ENCODE measurements around the gene RC3H2.

The RC3H2 gene

DNA sequence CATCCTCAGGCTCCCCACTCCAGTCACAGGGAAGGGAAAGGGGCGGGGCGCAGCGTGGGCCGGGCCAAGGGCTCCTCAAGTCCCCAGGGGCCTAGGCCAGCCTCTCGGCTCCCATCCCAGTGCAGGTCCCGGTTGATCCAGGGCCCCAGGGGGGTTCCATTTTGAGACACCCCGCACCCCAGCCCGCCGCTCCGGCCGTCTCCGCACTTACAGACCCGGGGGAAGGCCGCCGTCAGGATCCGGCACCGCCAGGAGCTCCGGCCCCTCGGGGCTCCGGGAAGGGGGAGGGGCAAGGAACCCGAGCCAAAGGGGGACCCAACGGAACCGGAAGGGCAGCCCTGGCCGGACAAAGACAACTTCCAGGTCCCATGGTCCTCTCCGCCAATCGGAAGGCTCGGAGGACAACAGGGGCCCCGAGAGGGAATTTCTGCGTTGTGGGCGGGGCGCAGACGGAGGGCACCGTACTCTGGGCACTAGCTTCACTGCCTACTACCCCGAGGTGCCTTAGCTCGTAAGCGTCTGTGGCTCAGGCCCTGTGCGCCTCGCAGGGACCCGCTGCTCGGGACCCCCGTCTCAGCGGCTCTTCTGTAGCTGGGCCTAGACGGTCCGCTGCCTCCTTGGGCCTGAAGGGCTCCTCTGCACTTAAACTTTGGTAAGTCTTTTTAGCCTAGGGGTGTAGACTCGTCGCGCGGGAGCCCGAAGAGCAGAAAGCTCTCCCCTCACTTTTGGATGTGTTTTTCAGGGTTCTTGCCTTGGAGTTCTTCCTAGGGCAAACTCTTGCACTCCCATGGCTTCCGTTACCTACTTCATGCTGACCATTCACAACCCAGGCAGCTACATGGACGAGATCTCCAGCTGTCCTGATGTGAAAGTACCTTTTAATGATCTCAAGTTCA, 26.3 kb upstream of the RC3H2 start, which contains the start of gene ZBTB26:
Gene ZBTB26, minus strand, starts transcription at position 287 of the 896 bp plus-strand sequence. CDS start 11,578 bp downstream, outside the sequence.
- TF ChIP-seq ZFP3 (CRISPR knock-in tag; IDR thresholded peaks at IDR 0.05), result peak; percentile 45; the same call in 1 of the 2 replicates
- TF ChIP-seq TOX (CRISPR knock-in tag; IDR thresholded peaks at IDR 0.05; ENCODE audit: borderline replicate concordance), result no peak
- TF ChIP-seq, protein P1, sequence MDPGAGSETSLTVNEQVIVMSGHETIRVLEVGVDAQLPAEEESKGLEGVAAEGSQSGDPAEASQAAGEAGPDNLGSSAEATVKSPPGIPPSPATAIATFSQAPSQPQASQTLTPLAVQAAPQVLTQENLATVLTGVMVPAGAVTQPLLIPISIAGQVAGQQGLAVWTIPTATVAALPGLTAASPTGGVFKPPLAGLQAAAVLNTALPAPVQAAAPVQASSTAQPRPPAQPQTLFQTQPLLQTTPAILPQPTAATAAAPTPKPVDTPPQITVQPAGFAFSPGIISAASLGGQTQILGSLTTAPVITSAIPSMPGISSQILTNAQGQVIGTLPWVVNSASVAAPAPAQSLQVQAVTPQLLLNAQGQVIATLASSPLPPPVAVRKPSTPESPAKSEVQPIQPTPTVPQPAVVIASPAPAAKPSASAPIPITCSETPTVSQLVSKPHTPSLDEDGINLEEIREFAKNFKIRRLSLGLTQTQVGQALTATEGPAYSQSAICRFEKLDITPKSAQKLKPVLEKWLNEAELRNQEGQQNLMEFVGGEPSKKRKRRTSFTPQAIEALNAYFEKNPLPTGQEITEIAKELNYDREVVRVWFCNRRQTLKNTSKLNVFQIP (CRISPR knock-in tag; IDR thresholded peaks at IDR 0.05; ENCODE audit: borderline replicate concordance, low read depth), result 0 out of 2 replicates have a peak, but pooled peaks have one; percentile 9
- TF ChIP-seq ESRRG (CRISPR knock-in tag; IDR thresholded peaks at IDR 0.05), result no peak
- no peak for TF ChIP-seq ZC3H10 (CRISPR knock-in tag; IDR thresholded peaks at IDR 0.05)
- no peak for TF ChIP-seq ARNTL (CRISPR knock-in tag; IDR thresholded peaks at IDR 0.05; ENCODE audit: borderline replicate concordance, low read depth)
- TF ChIP-seq ZNF565 (CRISPR knock-in tag; conservative IDR thresholded peaks at IDR 0.05; ENCODE audit: low read depth), result no peak
- no peak for TF ChIP-seq CSDC2 (CRISPR knock-in tag; IDR thresholded peaks at IDR 0.05)
- TF ChIP-seq ZNF70 (CRISPR knock-in tag; IDR thresholded peaks at IDR 0.05), result no peak
- TF ChIP-seq, protein P2, sequence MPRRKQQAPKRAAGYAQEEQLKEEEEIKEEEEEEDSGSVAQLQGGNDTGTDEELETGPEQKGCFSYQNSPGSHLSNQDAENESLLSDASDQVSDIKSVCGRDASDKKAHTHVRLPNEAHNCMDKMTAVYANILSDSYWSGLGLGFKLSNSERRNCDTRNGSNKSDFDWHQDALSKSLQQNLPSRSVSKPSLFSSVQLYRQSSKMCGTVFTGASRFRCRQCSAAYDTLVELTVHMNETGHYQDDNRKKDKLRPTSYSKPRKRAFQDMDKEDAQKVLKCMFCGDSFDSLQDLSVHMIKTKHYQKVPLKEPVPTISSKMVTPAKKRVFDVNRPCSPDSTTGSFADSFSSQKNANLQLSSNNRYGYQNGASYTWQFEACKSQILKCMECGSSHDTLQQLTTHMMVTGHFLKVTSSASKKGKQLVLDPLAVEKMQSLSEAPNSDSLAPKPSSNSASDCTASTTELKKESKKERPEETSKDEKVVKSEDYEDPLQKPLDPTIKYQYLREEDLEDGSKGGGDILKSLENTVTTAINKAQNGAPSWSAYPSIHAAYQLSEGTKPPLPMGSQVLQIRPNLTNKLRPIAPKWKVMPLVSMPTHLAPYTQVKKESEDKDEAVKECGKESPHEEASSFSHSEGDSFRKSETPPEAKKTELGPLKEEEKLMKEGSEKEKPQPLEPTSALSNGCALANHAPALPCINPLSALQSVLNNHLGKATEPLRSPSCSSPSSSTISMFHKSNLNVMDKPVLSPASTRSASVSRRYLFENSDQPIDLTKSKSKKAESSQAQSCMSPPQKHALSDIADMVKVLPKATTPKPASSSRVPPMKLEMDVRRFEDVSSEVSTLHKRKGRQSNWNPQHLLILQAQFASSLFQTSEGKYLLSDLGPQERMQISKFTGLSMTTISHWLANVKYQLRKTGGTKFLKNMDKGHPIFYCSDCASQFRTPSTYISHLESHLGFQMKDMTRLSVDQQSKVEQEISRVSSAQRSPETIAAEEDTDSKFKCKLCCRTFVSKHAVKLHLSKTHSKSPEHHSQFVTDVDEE (CRISPR knock-in tag; IDR thresholded peaks at IDR 0.05), result no peak
- no peak for TF ChIP-seq GLIS3 (CRISPR knock-in tag; IDR thresholded peaks at IDR 0.05)
- TF ChIP-seq SNAI2 (CRISPR knock-in tag; IDR thresholded peaks at IDR 0.05), result no peak
- no peak for TF ChIP-seq TCF4 (CRISPR knock-in tag; IDR thresholded peaks at IDR 0.05; ENCODE audit: borderline replicate concordance)
- no peak for TF ChIP-seq ZFP30 (CRISPR knock-in tag; IDR thresholded peaks at IDR 0.05)
- TF ChIP-seq ISL1 (CRISPR knock-in tag; IDR thresholded peaks at IDR 0.05), result no peak
- TF ChIP-seq, protein P3, sequence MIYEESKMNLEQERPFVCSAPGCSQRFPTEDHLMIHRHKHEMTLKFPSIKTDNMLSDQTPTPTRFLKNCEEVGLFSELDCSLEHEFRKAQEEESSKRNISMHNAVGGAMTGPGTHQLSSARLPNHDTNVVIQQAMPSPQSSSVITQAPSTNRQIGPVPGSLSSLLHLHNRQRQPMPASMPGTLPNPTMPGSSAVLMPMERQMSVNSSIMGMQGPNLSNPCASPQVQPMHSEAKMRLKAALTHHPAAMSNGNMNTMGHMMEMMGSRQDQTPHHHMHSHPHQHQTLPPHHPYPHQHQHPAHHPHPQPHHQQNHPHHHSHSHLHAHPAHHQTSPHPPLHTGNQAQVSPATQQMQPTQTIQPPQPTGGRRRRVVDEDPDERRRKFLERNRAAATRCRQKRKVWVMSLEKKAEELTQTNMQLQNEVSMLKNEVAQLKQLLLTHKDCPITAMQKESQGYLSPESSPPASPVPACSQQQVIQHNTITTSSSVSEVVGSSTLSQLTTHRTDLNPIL (CRISPR knock-in tag; IDR thresholded peaks at IDR 0.05; ENCODE audit: low read depth), result no peak
- TF ChIP-seq, protein P4, sequence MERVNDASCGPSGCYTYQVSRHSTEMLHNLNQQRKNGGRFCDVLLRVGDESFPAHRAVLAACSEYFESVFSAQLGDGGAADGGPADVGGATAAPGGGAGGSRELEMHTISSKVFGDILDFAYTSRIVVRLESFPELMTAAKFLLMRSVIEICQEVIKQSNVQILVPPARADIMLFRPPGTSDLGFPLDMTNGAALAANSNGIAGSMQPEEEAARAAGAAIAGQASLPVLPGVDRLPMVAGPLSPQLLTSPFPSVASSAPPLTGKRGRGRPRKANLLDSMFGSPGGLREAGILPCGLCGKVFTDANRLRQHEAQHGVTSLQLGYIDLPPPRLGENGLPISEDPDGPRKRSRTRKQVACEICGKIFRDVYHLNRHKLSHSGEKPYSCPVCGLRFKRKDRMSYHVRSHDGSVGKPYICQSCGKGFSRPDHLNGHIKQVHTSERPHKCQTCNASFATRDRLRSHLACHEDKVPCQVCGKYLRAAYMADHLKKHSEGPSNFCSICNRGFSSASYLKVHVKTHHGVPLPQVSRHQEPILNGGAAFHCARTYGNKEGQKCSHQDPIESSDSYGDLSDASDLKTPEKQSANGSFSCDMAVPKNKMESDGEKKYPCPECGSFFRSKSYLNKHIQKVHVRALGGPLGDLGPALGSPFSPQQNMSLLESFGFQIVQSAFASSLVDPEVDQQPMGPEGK (CRISPR knock-in tag; IDR thresholded peaks at IDR 0.05; ENCODE audit: borderline replicate concordance), result no peak
- no peak for TF ChIP-seq PPARA (CRISPR knock-in tag; IDR thresholded peaks at IDR 0.05; ENCODE audit: borderline replicate concordance)
- 0 out of 2 replicates have a peak, but pooled peaks have one; percentile 17 for TF ChIP-seq ZNF8 (CRISPR knock-in tag; IDR thresholded peaks at IDR 0.05)
- TF ChIP-seq BACH2 (CRISPR knock-in tag; IDR thresholded peaks at IDR 0.05; ENCODE audit: borderline replicate concordance), result no peak
- ATAC-seq, result peak; percentile 99

DNA sequence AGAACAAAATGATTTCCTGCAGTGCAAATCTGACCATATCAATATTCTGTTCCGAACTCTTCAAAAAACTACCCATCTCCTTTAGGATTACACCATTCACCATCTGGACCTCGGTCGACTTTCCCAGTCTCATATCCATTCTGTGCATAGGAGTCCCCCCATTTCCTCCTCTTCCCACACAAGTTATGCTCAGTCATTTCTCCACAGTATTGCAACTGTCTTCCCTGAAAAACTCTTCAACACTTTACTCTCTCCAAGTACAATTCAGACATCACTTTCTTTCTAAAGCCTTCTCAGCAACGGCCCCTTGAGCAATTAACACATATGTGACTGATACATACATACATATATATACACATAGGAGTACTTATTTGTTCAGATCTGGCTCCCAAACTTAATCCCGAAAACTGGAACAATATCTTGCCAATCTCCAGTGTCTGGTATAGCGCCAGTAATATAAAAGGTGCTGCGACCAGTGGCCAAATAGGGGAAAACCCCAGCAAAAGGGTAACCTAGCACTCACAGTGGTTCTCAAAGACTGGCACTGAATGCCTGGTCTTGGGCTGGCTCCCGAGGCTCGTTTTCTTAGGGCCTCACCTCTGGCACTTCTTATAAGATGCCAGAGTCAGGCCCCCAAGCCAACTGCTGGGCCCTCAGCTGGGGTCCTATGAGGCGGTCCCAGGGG, 25.5 kb upstream of the RC3H2 start:
- ATAC-seq, result no peak

More for the DNA sequence above, 25.5 kb upstream of the RC3H2 start:
- TF ChIP-seq OSR1 (CRISPR knock-in tag; IDR thresholded peaks at IDR 0.05), result no peak
- TF ChIP-seq, protein P2 (CRISPR knock-in tag; IDR thresholded peaks at IDR 0.05), result no peak
- no peak for TF ChIP-seq ZFP30 (CRISPR knock-in tag; IDR thresholded peaks at IDR 0.05)
- no peak for TF ChIP-seq CSDC2 (CRISPR knock-in tag; IDR thresholded peaks at IDR 0.05)
- TF ChIP-seq, protein P1 (CRISPR knock-in tag; IDR thresholded peaks at IDR 0.05; ENCODE audit: borderline replicate concordance, low read depth), result no peak
- TF ChIP-seq GLIS3 (CRISPR knock-in tag; IDR thresholded peaks at IDR 0.05), result no peak

Data from SK-N-SH treated with all-trans-retinoic acid at 6 μM for 48 hours (cell line).